Heart right ventricle (tissue), 16 donors: ENCODE data around the gene IGF1R. TPM values are rescaled to one million over a fixed set of nuclear protein-coding genes. Genes with fewer than 3 reads are reported as not detected.

ENCODE experiments used
- ATAC-seq, 8 donors: fragments of 200-7000 bp; cut with Tn5 transposase; one replicate each; pipeline ENCODE4 v1.9.1; 2020; ENCODE audit warnings: mild to moderate bottlenecking in 8 of 8, moderate library complexity in 8 of 8, moderate number of reproducible peaks in 1 of 8
- DNase-seq, 2 donors: peaks; one replicate each; pipeline ENCODE4 v3.0.0-alpha.2; 2020
- H3K27ac ChIP-seq, 10 donors: fragments of 200-600 bp; sonication (generic) in 2 of 10; one replicate each; pipeline versions ENCODE4 v1.5.0 to v1.8.0; 2020 to 2022; ENCODE audit warnings: mild to moderate bottlenecking in 3 of 10
- H3K27me3 ChIP-seq, 7 donors: fragments of 200-600 bp; one replicate each; pipeline ENCODE4 v1.8.0; 2021 to 2022; ENCODE audit warnings: mild to moderate bottlenecking in 2 of 7
- H3K36me3 ChIP-seq, 9 donors: fragments of 200-600 bp; sonication (generic) in 1 of 9; one replicate each; pipeline versions ENCODE4 v1.5.0 to v1.8.0; 2020 to 2022; ENCODE audit warnings: mild to moderate bottlenecking in 2 of 9
- H3K4me1 ChIP-seq, 9 donors: fragments of 200-600 bp; sonication (generic) in 1 of 9; one replicate each; pipeline versions ENCODE4 v1.5.0 to v1.8.0; 2020 to 2022; ENCODE audit warnings: mild to moderate bottlenecking in 4 of 9
- H3K4me3 ChIP-seq, 10 donors: fragments of 200-600 bp; sonication (generic) in 2 of 10; one replicate each; pipeline versions ENCODE4 v1.5.0 to v1.8.0; 2020 to 2022; ENCODE audit warnings: mild to moderate bottlenecking in 7 of 10, moderate library complexity in 2 of 10
- H3K9me3 ChIP-seq, 11 donors: fragments of 200-600 bp in 10 of 11; sonication (generic) in 2 of 11; one replicate each; pipeline versions ENCODE4 v1.5.0 to v1.8.0; 2013 to 2022; ENCODE audit warnings: mild to moderate bottlenecking in 2 of 11, control low read depth in 1 of 11, moderate library complexity in 1 of 11
- CTCF ChIP-seq, 9 donors: fragments of 200-600 bp; sonication (generic) in 2 of 9; IDR thresholded peaks; one replicate each; pipeline versions ENCODE4 v1.5.0 to v1.8.0; 2021 to 2022; ENCODE audit warnings: antibody characterized with exemption in 9 of 9, mild to moderate bottlenecking in 5 of 9, moderate library complexity in 1 of 9
- WGBS, 2 donors: extraction: QIAGEN DNeasy Blood & Tissue Kit; methylation state at CpG; one replicate each; pipeline ENCODE4 v1.1.7; 2013; ENCODE audit warnings: inconsistent platforms in 1 of 2; 5-methylcytosine and 5-hydroxymethylcytosine counted together
- intact Hi-C, 10 donors: fragments of 100-400 bp; cut with DNase I; formaldehyde crosslinking; loops; one replicate each; pipeline versions ENCODE4 v1.11.1 to v1.14.2; 2022
- polyA plus RNA-seq, 2 donors: library from polyadenylated mRNA; stranded (reverse); fragments of 200-250 nt; gene quantifications; one replicate each; pipeline ENCODE4 v1.2.3, GENCODE V29; 2013
- total RNA-seq, 10 donors: library from RNA; stranded (reverse); fragmentation: NEBNext Ultra II Directional in 3 of 10; extraction: Animal tissue kit (Norgen Biotek cat#: 25700) in 3 of 10; gene quantifications; one replicate each; pipeline versions ENCODE4 v1.2.1 to v1.2.4, GENCODE V29; 2021 to 2023
- donor health status: Arrhythmogenic right ventricular cardiomyopathy.
- donor health status: ischemic (EF 13 %, LVEDD 7.1; RV severe dilation, severe dysfunction).
- donor health status: healthy with polysubstance abuse.
- donor health status: DM: no; HTN: yes; CAD: no.
- donor health status: DM: no; HTN: no; CAD: no.
- donor health status: ischemic (EF 25% LVEDD 6.9; RV normal size, moderate dysfunction).
- donor health status: ischemic (EF 25% LVEDD 5.7; RV mildly dilated, moderate dysfunction).
- donor health status: healthy.
- donor health status: DM: yes; HTN: yes; CAD: no.
- donor health status: Ischemic cardiomyopathy.
- donor health status: ischemic (EF 35%, LVEDD 5.7; RV mildly dilated, moderate dysfunction).
- donor health status: nonischemic (EF 11% LVEDD 7.7; RV severe dilation, severe dysfunction).
- donor health status: DM: yes; HTN: yes; CAD: no.
- donor health status: PGD.
- donor health status: ischemic (EF 29% LVEDD 5.4; RV normal size, mild dysfunction).
- donor health status: nonischemic (EF 23%, LVEDD 6.1; RV moderate dilation, normal function).

Gene IGF1R
- total and polyA plus RNA-seq, 12 donors, result 3.4 to 88.2 (median 45.9) TPM

- no peaks in the 10 kb centered on the region for H3K9me3 ChIP-seq
- H3K4me1 ChIP-seq, result peaks cover 25 to 88% (median 67%) of the 10 kb centered on the region in 9 donors
- ATAC-seq (peak in 1 of 8 donors; percentile 30), DNase-seq (no peak)
- no peak for TF ChIP-seq CTCF (IDR thresholded peaks at IDR 0.05)
- WGBS, 2 donors, result 54 to 68% methylated on average over 7 of the region's 7 CpGs
- no peaks in the 10 kb centered on the region for H3K36me3 ChIP-seq
- intact Hi-C loops, result no loop called here
- H3K27ac ChIP-seq, result peak overlapping the region in 6 of 10 donors; percentile 18 to 89 (median 85)
- no peak overlapping the region for H3K4me3 ChIP-seq
- no peaks in the 10 kb centered on the region for H3K27me3 ChIP-seq
Measured at GRCh38 chr15:98854496-98854895, 206.2 kb downstream of the IGF1R start.

GRCh38 chr15:98855067-98855814 is 206.9 kb downstream of the IGF1R start:
- intact Hi-C loops, result loop anchor here in 2 of 10 donors (5.0 kb wide), 1 partner anchor 202 kb away; no protein-coding TSS in a partner anchor
- 83 to 89% methylated on average over 10 of the region's 10 CpGs for WGBS, 2 donors
- H3K27ac ChIP-seq, result peak overlapping the region in 2 of 10 donors; percentile 86 to 87

GRCh38 chr15:98855815-98856531 is 207.6 kb downstream of the IGF1R start:
- H3K9me3 ChIP-seq, result no peaks in the 10 kb centered on the region
- no peak for TF ChIP-seq CTCF (IDR thresholded peaks at IDR 0.05)
- peak overlapping the region in 2 of 10 donors; percentile 15 to 20 for H3K27ac ChIP-seq
- peaks cover 17 to 88% (median 60%) of the 10 kb centered on the region in 9 donors for H3K4me1 ChIP-seq
- intact Hi-C loops, result loop anchor here in 2 of 10 donors (5.0 kb wide), 1 partner anchor 201 kb away; no protein-coding TSS in a partner anchor
- DNase-seq, result no peak
- no peaks in the 10 kb centered on the region for H3K27me3 ChIP-seq
- 68 to 69% methylated on average over 10 of the region's 10 CpGs for WGBS, 2 donors
- H3K4me3 ChIP-seq, result no peak overlapping the region
- no peaks in the 10 kb centered on the region for H3K36me3 ChIP-seq
- no peak for ATAC-seq

More at GRCh38 chr15:98855067-98855814, 206.9 kb downstream of the IGF1R start:
- TF ChIP-seq CTCF (IDR thresholded peaks at IDR 0.05), result no peak
- H3K9me3 ChIP-seq, result no peaks in the 10 kb centered on the region
- ATAC-seq (no peak), DNase-seq (no peak)
- H3K36me3 ChIP-seq, result no peaks in the 10 kb centered on the region
- peaks cover 23 to 88% (median 65%) of the 10 kb centered on the region in 9 donors for H3K4me1 ChIP-seq
- H3K4me3 ChIP-seq, result no peak overlapping the region
- no peaks in the 10 kb centered on the region for H3K27me3 ChIP-seq

GRCh38 chr15:98856532-98856907 is 208.2 kb downstream of the IGF1R start:
- Histone ChIP-seq H3K9me3 (no peaks in the 10 kb centered on the region), H3K36me3 (no peaks in the 10 kb centered on the region), H3K4me1 (peaks cover 11 to 86% (median 54%) of the 10 kb centered on the region in 9 donors), H3K27ac (no peak overlapping the region), H3K27me3 (no peaks in the 10 kb centered on the region), H3K4me3 (no peak overlapping the region)
- DNase-seq (no peak), ATAC-seq (no peak)
- intact Hi-C loops, result loop anchor here in 2 of 10 donors (5.0 kb wide), 1 partner anchor 201 kb away; no protein-coding TSS in a partner anchor
- 63 to 85% methylated on average over 1 of the region's 1 CpG for WGBS, 2 donors
- TF ChIP-seq CTCF (IDR thresholded peaks at IDR 0.05), result no peak
